Renal pelvis (tissue), 4 donors: ENCODE data around the gene SPTLC3. TPM values are rescaled to one million over a fixed set of nuclear protein-coding genes. Genes with fewer than 3 reads are reported as not detected.

Experiments used
- DNase-seq: peaks from one replicate; pipeline ENCODE4 v3.0.0-alpha.2; 2013
- polyA plus RNA-seq, 3 donors: library from polyadenylated mRNA; unstranded; fragments of 120-200 nt; gene quantifications; one replicate each; pipeline ENCODE4 v1.2.1, GENCODE V29; 2013; ENCODE audit not compliant: insufficient read length in 3 of 3

The SPTLC3 gene
- polyA plus RNA-seq, 3 donors = 16.9 to 25.3 (median 20.7) TPM

DNA sequence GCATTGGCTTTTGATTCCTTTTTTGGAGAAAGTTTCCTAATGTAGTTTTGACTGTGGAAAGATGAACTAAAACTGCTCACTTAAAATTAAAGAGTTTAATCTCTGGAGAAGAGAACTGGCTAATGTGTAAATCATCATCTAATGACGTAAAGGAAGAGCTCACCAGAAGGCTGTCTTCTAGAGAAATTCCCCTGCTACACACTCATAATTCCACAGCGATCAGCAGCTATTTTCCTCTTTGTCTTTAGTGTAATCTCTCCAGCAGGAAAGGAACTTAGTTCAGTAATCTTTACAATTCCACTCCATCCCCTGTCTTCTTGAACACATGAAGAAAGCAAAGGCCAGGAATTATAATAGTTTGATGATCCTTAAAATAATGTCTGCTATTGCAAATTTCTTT is 15.8 kb downstream of the SPTLC3 start:
- no peak for DNase-seq

DNA sequence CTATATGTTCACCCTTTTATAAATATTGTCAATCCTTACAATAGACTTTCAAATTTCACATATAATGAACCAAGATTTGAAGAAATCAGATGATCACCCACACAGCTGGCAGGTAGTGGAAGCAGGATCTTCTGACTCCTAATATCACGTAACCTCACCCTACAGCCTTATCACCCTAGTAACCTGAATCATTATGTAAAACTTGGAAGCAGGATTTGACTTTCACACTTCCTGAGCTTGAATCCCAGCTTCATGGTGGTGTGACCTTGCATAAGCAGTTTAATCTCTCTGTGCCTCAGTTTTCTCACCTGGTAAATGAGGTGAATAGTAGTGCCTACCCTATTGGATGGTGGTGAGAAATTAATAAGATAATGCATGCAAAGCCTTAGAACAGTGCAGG is 16.4 kb downstream of the SPTLC3 start:
- no peak for DNase-seq

DNA sequence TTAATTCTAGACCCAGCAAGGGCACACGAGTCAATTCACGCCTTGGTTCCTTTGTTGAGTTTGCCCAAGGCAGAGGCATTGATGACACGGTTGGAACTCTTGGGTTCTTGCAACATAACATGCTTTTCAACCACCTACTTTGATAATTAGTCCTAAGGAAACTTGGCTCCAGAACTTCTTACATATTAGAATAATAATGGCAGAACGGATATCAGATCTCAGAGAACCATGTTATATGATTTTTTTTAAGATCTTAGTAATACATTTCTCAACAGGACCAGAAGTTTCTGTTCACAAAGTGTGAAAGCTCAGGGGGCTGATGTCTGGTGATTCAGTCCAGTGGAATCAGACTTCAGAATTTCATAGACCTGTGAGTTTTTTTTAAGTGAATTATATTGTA is 19.2 kb downstream of the SPTLC3 start:
- DNase-seq = no peak

DNA sequence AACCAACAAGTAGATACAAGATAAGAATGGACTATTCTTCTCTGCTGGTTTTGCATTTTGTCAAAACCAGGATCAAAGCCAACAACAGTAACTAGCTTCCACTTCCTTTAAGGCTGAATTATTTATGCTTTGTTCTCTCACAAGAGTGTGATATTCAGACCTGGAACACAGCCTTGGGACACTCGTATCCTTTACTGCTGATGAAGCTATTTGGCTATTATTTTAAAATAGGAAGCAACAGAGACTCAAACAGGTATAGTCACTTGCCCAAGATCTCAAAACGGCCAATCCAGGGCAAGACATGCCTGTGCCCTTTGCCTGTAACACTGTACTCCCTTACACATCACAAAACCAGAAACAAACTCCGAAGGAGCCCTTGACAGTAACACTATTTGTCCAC is 19.9 kb downstream of the SPTLC3 start:
- no peak for DNase-seq

DNA sequence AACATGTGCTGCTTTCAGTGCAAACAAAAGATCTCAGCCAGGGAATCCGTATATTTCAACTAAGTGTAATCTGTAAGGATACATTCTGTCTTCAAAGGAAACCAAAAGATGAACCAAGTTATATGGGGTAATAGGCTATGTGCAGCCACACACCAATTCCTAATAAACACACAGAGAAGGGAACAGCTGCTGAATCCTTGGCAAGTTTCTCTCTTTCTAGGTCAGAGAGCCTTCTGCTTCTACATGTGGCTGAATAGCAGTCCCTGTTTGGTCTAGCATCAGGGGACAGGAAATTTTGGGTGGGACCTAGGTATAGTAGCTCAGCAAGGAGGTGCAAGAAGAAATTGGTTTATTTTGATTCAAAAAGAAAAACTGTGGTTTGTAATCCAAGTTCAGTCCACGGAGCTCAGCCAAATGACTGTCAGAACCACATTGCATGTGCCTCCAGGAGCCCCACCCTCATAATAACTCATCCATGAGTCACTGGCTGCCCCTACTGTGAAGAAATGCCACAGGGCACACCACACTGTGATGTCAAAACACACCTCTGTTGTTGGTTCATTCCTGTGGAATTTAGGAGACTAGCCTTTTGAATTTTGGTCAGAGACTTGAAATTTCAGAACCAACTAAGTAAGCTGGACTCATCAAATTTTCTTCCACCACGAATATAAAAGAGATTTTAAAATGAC is 21.1 kb downstream of the SPTLC3 start:
- DNase-seq = no peak

DNA sequence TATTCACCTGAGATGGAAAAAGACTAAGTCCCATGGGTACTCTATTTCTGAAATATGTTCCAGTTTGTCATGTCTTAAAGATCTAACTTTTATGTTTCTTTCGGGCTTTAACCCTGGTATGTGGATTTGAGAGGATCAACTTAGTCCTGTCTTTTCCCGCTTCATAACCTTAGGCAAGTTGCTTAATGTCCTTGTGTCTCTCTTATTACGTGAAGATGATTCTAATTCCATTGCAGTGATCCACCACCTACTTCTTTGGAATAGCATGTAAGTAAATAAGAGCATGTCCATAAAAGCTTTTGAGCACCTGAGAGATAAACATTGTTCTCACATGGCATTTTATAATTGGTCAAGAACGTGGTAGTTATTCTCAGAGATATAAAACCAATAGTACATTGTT is 23.0 kb downstream of the SPTLC3 start:
- DNase-seq = no peak

DNA sequence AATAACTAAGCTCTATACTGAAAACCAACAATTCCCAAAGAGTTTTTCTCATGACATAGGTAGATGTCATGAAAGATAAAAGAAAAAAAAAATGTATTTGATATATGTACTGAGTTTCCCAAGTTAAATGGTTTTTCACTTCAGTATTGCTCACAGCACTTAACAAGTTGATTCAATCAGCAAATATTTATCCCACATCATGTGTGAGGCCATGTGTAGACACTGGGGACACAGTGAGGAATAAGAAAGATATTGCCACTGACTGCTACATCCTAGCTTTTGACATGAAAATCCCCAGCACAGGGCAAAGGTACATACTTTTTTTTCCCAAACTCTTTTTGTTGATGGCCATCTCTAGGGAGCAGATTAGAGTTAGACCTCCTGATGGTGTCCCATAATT is 25.3 kb downstream of the SPTLC3 start:
- DNase-seq = no peak

DNA sequence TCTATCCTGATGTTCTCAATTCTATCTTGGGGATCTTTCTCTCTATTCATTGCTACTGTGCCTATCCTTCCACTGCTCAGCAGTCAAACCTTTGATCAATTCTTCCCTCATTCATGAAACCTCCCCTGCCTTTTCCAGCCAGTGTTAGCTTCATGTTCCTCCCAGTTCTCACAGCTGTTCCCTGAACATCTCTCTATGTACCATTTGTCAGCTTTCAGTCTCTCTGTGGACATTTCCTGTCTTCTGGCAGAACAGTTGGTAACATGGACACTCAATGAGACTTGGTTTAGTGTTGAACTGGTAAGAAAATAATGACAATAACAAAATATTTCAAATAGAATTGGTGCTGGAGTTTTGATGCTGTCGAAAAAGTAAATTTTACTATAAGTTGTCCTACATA is 26.2 kb downstream of the SPTLC3 start:
- no peak for DNase-seq

DNA sequence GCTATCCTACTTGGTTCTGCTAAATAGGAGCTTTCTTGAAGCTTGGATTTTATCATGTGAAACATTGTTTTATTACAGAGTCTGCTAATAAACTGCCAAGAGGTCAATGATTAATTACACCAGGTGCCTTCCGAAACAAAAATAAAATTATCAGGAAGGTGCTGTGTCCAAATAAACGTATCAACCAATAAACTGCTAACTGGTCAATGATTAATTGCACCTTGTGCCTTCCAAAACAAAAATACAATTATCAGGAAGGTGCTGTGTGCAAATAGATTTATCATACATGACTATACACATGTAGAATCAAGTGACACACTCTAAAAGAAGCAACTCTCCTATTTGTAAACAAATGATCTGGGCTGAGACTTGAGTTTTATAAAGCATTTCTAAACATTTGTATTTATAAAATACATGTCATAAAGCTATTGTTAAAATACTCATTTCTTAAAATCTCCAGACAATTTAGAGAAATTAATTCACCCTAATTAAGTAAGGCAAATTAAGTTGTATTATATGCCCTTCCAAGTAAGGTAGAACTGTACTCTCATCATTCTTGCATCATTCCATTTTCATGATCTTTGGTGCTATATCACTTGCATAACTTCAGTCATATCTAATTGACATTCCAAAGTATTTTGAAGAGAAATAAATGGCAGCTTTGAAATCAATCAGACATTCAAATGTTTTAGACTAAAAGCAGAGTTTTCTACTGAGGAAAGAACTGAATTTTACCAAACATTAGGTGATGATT is 26.8 kb downstream of the SPTLC3 start:
- no peak for DNase-seq

DNA sequence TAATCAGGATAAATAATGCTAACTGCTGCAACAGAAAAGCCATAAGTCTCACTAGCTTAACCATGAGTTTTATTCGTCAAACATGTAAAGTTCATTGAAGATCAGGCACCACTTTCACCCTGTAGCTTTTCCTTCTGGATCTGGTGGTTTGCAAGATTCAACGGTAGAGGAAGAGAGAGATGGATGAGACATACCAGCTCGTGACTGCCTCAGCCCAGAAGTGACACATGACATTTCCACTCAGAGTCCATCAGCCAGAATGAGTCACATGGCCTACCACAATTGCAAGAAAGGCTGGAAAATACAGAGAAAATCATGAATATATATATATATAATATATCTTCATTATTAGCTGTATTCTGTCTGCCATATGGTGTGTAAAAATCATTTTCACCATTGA is 29.0 kb downstream of the SPTLC3 start:
- DNase-seq = no peak

DNA sequence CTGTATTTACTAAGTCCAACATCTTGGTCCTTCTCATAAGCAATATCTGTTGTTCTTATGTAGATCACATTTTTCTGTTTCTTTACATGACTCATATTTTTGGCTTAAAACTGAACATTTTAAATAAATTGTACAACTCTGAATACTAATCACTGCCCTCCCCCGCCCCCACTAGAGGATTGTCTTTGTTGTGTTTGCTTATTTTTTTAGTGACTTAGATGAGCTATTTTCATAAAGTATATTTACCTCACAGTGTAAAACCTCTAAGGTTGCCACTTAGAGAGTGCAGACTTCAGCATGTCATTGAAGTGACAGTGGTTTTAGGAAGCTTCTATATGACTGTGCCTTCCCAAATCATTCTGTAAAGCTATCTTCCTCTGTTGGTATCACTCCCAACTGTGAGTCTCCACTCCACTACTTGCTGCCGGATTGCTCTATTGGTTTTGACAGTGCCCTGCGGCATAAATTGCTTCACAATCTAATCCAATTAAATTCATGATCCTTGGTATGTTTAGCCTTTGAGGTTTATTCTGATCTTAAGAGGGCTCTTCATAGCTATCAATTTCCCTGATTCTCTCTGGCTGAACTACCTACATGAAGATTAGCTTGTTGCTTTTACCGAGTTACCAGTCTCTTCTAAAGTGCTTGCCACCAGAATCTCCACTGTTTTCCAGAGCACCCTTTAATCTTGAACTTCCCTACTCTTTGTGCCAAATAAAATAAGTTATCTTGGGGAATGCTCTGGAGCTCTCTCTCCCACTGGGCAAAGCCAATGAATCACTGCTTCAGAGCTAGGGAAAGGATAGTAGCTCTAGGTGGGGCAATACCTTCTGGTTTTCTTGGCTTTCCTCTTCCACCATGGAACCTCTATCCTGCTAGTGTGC is 33.0 kb downstream of the SPTLC3 start:
- DNase-seq = no peak

DNA sequence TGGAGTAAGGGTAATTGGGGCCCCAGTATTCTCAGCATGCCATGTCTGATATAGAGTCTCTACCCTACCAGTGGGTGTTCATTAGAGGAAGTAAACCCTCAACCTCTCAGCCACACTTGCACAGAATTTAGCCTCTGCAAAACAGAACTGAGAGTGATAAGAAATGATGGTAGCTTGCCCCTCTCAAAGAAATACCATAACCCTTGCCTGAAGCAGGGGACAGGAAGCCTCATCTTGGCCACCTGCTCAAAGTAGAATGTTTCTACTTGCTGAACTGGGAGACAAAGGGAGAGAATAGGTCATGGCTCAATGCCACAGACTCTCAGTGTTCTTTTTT is 33.7 kb downstream of the SPTLC3 start:
- DNase-seq = no peak

DNA sequence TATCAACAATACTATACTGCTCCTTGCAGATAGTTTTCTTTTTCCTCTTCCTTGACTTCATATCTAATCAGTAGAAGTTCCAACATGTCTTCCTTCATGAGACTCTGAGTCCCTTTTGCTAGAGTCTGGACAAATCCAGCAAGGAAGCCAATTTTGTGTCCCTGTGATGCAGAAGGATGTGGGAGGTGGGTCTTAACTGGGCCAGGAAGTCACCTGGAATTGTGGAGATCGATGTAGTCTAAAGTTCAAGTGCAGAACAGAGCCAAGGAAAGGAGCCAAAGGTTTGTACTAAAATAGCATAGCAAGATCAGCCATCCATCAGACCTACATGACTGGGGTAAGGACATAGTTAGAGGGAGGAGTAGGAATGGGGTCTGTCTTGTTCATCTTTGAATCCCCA is 37.6 kb downstream of the SPTLC3 start:
- DNase-seq = no peak

DNA sequence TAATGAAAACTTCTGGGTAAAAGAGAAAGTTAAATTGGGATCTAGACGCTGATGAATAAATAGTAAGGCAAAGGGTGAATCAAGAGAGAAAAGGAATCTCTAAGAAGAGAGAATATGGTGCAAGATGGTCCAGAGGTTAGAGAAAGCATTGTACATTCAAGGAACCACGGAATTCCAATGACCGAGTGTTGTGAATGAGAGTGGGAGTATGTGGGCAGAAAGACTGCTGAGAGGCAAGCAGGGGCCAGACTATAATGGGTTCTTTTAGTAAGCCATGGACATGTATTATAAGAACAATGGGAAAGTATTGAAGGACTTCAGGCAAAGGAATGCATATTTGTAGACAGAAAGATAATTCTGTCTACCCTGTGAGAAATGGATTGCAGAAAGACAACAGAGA is 45.2 kb downstream of the SPTLC3 start:
- no peak for DNase-seq

DNA sequence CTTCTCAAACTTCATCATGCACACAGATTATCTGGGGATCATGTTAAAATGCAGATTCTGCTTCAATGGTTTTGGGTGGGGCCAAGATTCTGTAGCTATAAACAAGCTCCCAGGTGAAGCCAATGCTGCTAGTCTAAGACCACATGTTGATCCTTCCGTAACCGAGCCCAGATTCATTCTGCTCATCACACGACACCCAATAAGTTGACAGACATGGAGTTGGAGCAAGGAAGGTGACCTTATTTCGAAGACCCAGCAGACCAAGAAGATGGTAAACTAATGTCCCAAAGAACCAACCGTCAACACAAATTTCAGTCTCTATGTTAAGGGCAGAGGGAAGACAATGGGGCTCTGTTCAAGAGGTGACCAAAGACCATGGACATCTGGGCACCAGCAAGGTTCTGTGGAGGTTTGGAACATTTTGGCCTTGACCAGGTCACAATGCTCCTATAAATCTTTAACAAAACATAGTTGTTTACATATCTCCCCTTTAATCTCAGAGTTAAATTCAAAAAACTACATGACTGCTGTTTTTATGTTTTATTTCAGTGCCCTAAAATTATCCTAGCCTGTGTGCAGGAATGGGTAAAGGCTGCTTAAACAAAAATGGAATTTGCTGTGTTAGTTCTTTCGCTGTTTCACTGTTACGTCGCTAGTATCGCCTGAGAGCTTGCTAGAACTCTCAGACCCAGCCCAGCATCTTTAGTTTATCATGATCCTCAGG is 50.1 kb downstream of the SPTLC3 start:
- no peak for DNase-seq

DNA sequence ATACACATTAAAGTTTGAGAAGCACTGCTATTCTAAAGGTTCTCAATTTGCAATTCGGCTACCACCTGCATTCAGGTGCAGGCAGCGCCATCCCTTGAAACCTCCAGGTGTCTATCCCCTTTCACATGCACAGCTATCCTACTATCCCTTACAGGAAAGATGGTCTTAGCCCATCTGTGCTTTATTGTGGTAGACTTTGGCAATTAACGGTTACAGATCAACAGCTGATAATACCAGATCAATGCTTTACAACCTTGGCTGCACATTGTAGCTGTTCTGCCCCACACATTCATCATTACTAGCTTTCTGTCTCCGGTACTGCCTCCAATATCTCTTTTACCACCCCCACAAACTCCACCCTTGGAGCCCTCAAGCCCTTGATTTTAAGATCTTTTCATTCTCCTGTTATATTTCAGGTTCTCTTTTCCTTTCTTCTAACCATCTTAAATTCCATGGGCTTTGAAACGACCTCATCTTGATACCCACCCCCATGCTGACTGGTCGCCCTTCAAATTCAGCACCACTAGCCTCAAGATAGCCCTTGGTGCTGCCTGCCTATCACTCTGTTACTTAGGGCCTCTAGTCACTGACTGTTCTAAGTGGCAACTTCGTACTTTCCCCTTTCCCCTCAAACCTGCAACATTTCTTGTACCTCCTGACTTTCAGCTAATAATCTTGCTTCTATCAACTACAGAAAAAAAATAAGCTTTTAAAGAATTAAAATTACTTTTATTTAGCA is 50.8 kb downstream of the SPTLC3 start:
- DNase-seq = no peak

DNA sequence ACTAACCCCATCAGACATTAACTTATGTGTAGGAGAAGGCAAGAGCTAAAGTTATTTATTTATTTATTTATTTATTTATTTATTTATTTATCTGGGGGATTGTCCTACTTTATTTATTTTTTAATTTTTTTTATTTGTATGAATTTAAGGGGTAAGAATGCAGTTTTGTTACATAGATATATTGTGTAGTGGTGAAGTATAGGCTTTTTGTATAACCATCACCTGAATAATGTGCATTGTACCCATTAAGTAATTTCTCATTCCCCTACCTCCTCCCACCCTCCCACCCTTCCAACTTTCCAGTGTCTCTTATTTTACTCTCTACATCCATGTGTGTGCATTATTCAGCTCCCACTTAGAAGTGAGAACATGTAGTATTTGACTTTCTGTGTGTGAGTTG is 51.6 kb downstream of the SPTLC3 start:
- DNase-seq = no peak

DNA sequence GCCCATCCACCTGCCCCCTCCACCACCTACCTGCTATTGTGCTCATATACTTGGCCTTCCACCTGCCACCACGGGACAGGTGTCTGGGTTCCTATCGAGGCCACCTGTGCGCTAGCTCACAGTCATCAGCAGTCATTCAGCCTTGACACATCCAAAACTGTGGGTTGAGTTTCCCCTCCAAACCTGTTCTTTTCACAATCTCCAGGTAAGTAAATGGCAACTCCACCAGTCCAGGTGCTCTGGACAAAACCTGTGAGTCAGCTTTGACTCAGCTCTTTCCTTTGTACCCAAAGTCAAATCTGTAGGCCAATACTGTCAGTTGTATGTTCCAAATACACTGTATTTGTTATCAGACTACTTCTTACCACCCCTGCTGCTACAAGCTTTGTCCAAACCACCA is 52.6 kb downstream of the SPTLC3 start:
- no peak for DNase-seq

DNA sequence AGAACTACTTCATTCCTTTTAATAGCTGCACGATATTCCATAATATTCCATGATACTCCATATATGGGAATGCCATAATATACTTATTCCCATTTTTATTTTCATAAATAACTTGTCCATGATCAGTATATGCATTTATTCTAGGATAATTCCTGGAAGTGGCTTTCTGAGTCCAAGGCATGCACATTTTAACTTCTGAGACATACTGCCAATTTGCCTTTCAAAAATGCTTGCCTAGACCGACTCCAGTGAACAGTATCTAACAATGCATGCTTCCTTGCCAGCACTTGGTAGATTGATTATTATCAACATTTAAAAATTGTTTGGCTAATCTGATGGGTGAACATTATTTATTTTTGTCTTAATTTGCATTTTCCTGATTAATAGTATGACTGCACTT is 54.0 kb downstream of the SPTLC3 start:
- DNase-seq = no peak

DNA sequence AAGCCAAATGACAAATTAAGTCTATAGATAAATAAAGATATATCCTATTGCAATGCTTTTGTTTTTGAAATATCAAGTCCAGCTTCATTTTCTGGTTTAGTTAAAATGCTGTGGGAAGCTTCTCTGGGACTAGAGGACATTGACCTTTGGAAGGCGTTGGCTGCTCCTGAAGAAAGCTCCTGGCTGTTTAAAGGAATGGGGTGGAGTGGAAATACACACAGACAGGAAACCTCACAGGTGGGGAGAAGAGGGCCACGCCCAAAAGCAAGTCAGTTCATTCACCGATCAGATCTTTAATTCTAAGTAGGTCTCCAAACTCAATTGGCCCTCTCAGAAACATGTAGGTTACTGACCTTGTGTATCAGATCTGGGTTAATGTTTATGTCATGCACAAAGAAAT is 59.6 kb downstream of the SPTLC3 start:
- DNase-seq = no peak

DNA sequence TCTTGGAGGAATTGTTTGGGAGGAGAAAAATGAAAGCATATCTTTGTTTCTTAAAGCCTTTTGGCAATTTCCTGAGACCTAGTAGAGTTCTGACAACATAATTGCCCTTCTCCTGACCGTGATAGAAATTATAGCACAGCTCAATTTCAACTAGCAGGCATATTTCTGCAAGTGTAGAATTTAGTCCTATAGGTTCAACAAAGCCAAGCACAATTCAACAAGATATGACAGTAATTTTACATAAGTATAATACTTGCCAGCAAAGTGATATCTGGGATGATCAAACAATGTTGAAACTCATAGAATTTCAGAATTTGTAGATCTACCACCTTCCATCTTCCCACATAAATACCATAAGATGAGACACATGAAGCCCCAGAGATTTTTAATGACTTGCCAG is 73.1 kb downstream of the SPTLC3 start:
- DNase-seq = no peak

DNA sequence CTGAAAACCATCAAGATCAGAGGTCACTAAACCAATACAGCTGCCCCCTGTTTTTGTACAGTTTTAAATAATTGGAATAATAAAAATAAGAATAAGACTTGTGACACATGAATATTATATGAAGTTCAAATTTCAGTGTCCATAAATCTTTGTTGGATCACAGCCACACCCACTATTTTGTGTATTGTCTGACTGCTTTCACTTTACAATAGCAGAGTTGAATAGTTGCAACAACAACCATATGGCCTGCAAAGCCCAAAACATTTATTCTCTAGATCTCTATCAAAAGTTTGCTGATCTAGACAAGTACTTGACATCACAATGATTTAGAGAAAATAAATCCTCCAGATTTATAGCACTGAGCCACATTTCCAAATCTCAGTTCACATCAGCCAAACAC is 73.6 kb downstream of the SPTLC3 start:
- DNase-seq = no peak
